Measurements from ENCODE around the gene RGS9. TPM values are rescaled to one million over a fixed set of nuclear protein-coding genes. Genes with fewer than 3 reads are reported as not detected.

The RGS9 gene
- total and polyA plus RNA-seq, 2 donors (not counting 1 experiment from before 2014, with no cell fraction given) = 1.6 to 1.7 TPM

GRCh38 chr17:65218261-65218660 is 81.1 kb downstream of the RGS9 start:
- H3K9ac ChIP-seq (ENCODE audit: insufficient read depth, low read length) = no peak overlapping the region
- no peaks in the 10 kb centered on the region for H3K9me3 ChIP-seq (ENCODE audit: control insufficient read depth, insufficient read depth, low read depth, low read length)
- H2AFZ ChIP-seq (ENCODE audit: low read length) = no peak overlapping the region
- TF ChIP-seq CTCF (conservative IDR thresholded peaks at IDR 0.05 in 1 of 2, IDR thresholded peaks at IDR 0.05 in 1 of 2; ENCODE audit: low read depth in 1 of 2, low read length in 2 of 2) (no peak), EZH2 (IDR thresholded peaks at IDR 0.05; ENCODE audit: low read length, missing control alignments) (no peak)
- no peak overlapping the region for H3K4me2 ChIP-seq (ENCODE audit: extremely low read depth, insufficient read depth, low read length)
- peaks cover 5% of the 10 kb centered on the region for H3K27me3 ChIP-seq (ENCODE audit: control insufficient read depth, insufficient read depth, low read length)
- H4K20me1 ChIP-seq (ENCODE audit: control insufficient read depth, extremely low read depth, insufficient read depth, low read length) = no peaks in the 10 kb centered on the region
- H3K36me3 ChIP-seq (ENCODE audit: control insufficient read depth, insufficient read depth, low read length) = no peaks in the 10 kb centered on the region
- no peak overlapping the region for H3K27ac ChIP-seq (ENCODE audit: insufficient read depth, low read length)
- no peaks in the 10 kb centered on the region for H3K79me2 ChIP-seq (ENCODE audit: control insufficient read depth, insufficient read depth, low read length)
- DNase-seq (ENCODE audit: low read depth in 2 of 2) = no peak
- H3K4me3 ChIP-seq (replicated peaks in 1 of 4; ENCODE audit: control extremely low read depth in 1 of 4, insufficient read depth in 1 of 4, low read depth in 3 of 4, low read length in 4 of 4) = no peak overlapping the region
- H3K4me1 ChIP-seq (ENCODE audit: control insufficient read depth, extremely low read depth, insufficient read depth, low read length) = no peaks in the 10 kb centered on the region

- no peak overlapping the region for H3K4me3 ChIP-seq (replicated peaks in 1 of 4; ENCODE audit: control extremely low read depth in 1 of 4, insufficient read depth in 1 of 4, low read depth in 3 of 4, low read length in 4 of 4)
- H3K79me2 ChIP-seq (ENCODE audit: control insufficient read depth, insufficient read depth, low read length) = no peaks in the 10 kb centered on the region
- H3K36me3 ChIP-seq (ENCODE audit: control insufficient read depth, insufficient read depth, low read length) = no peaks in the 10 kb centered on the region
- no peaks in the 10 kb centered on the region for H4K20me1 ChIP-seq (ENCODE audit: control insufficient read depth, extremely low read depth, insufficient read depth, low read length)
- H3K9ac ChIP-seq (ENCODE audit: insufficient read depth, low read length) = no peak overlapping the region
- TF ChIP-seq EZH2 (IDR thresholded peaks at IDR 0.05; ENCODE audit: low read length, missing control alignments) (no peak), CTCF (conservative IDR thresholded peaks at IDR 0.05 in 1 of 2, IDR thresholded peaks at IDR 0.05 in 1 of 2; ENCODE audit: low read depth in 1 of 2, low read length in 2 of 2) (peak in 1 of 2 donors; percentile 22)
- H2AFZ ChIP-seq (ENCODE audit: low read length) = no peak overlapping the region
- no peak for DNase-seq (ENCODE audit: low read depth in 2 of 2)
- H3K9me3 ChIP-seq (ENCODE audit: control insufficient read depth, insufficient read depth, low read depth, low read length) = no peaks in the 10 kb centered on the region
- peaks cover 5% of the 10 kb centered on the region for H3K27me3 ChIP-seq (ENCODE audit: control insufficient read depth, insufficient read depth, low read length)
- H3K4me1 ChIP-seq (ENCODE audit: control insufficient read depth, extremely low read depth, insufficient read depth, low read length) = no peaks in the 10 kb centered on the region
- H3K27ac ChIP-seq (ENCODE audit: insufficient read depth, low read length) = no peak overlapping the region
- H3K4me2 ChIP-seq (ENCODE audit: extremely low read depth, insufficient read depth, low read length) = no peak overlapping the region
Observed at GRCh38 chr17:65219124-65219523, 82.0 kb downstream of the RGS9 start.

- H3K36me3 ChIP-seq (ENCODE audit: control insufficient read depth, insufficient read depth, low read length) = no peaks in the 10 kb centered on the region
- H3K27me3 ChIP-seq (ENCODE audit: control insufficient read depth, insufficient read depth, low read length) = peaks cover 2% of the 10 kb centered on the region
- no peak overlapping the region for H3K27ac ChIP-seq (ENCODE audit: insufficient read depth, low read length)
- no peak overlapping the region for H3K4me2 ChIP-seq (ENCODE audit: extremely low read depth, insufficient read depth, low read length)
- H3K9ac ChIP-seq (ENCODE audit: insufficient read depth, low read length) = no peak overlapping the region
- no peak overlapping the region for H2AFZ ChIP-seq (ENCODE audit: low read length)
- no peaks in the 10 kb centered on the region for H4K20me1 ChIP-seq (ENCODE audit: control insufficient read depth, extremely low read depth, insufficient read depth, low read length)
- H3K9me3 ChIP-seq (ENCODE audit: control insufficient read depth, insufficient read depth, low read depth, low read length) = no peaks in the 10 kb centered on the region
- no peak for TF ChIP-seq CTCF (conservative IDR thresholded peaks at IDR 0.05 in 1 of 2, IDR thresholded peaks at IDR 0.05 in 1 of 2; ENCODE audit: low read depth in 1 of 2, low read length in 2 of 2)
- TF ChIP-seq EZH2 (IDR thresholded peaks at IDR 0.05; ENCODE audit: low read length, missing control alignments) = no peak
- no peaks in the 10 kb centered on the region for H3K4me1 ChIP-seq (ENCODE audit: control insufficient read depth, extremely low read depth, insufficient read depth, low read length)
- no peaks in the 10 kb centered on the region for H3K79me2 ChIP-seq (ENCODE audit: control insufficient read depth, insufficient read depth, low read length)
- no peak overlapping the region for H3K4me3 ChIP-seq (replicated peaks in 1 of 4; ENCODE audit: control extremely low read depth in 1 of 4, insufficient read depth in 1 of 4, low read depth in 3 of 4, low read length in 4 of 4)
- no peak for DNase-seq (ENCODE audit: low read depth in 2 of 2)
Observed at GRCh38 chr17:65219707-65220106, 82.5 kb downstream of the RGS9 start.

Data from fibroblast of lung (primary cell).